B cell (primary cell): ENCODE results near the gene WNT9A. TPM values are rescaled to one million over a fixed set of nuclear protein-coding genes. Genes with fewer than 3 reads are reported as not detected.
"Not testable (repeated sequence)": the region's sequence is repeated elsewhere in the genome, so short reads cannot be mapped to it uniquely, and the experiment has no call there.

Experiments used
- ATAC-seq: fragments of 200-7000 bp; cut with Tn5 transposase; one replicate; pipeline ENCODE4 v1.10.0; 2021; ENCODE audit warnings: low read depth, mild to moderate bottlenecking, moderate number of reproducible peaks, moderate library complexity
- CTCF ChIA-PET: fragments of 350-600 bp; sonication (Branson Sonifier 250); formaldehyde crosslinking; loops from one replicate; lab custom pipeline; 2021; ENCODE audit warnings: antibody characterized with exemption, inconsistent platforms; lab: Charles Lee
- POLR2A ChIA-PET: fragments of 350-600 bp; sonication (Branson Sonifier 250); formaldehyde crosslinking; loops from one replicate; lab custom pipeline; 2021; ENCODE audit warnings: antibody characterized with exemption; lab: Charles Lee
- DNase-seq: peaks from one replicate; pipeline ENCODE4 v3.0.0; 2013
- H2AFZ ChIP-seq: 2 replicates; pipeline ENCODE4 v1.6.1; 2012; ENCODE audit warnings: mild to moderate bottlenecking, low read depth, low read length; ENCODE audit not compliant: insufficient read depth, poor library complexity, severe bottlenecking
- H3K27ac ChIP-seq, 2 donors: 1 replicate in 1 of 2; 2 replicates in 1 of 2; pipeline ENCODE4 v1.5.1; 2012 to 2013; ENCODE audit warnings: low read length in 2 of 2, mild to moderate bottlenecking in 2 of 2, moderate library complexity in 1 of 2
- H3K27me3 ChIP-seq, 4 experiments: fragments of 200-600 bp in 1 of 4; sonication (generic) in 1 of 4; replicated peaks in 1 of 4; 1 replicate in 2 of 4; 2 replicates in 2 of 4; pipeline versions ENCODE4 v1.6.1 to v1.7.0; 2013 to 2016; ENCODE audit warnings: low read length in 3 of 4, mild to moderate bottlenecking in 2 of 4, mixed read lengths in 1 of 4, moderate library complexity in 1 of 4; ENCODE audit not compliant: insufficient read depth in 4 of 4, control insufficient read depth in 3 of 4; ENCODE audit errors: control extremely low read depth in 1 of 4
- H3K36me3 ChIP-seq, 2 experiments: replicated peaks in 1 of 2; 1 replicate in 1 of 2; 2 replicates in 1 of 2; pipeline versions ENCODE4 v1.6.1 to v1.7.1; 2013; ENCODE audit warnings: low read length in 1 of 2; ENCODE audit not compliant: insufficient read depth in 2 of 2, control insufficient read depth in 1 of 2; ENCODE audit errors: control extremely low read depth in 1 of 2, extremely low read depth in 1 of 2
- H3K4me1 ChIP-seq, 2 donors: fragments of 200-600 bp in 1 of 2; sonication (generic) in 1 of 2; 1 replicate in 1 of 2; 2 replicates in 1 of 2; pipeline versions ENCODE4 v1.5.1 to v1.6.1; 2013 to 2017; ENCODE audit warnings: low read length in 2 of 2; ENCODE audit not compliant: control insufficient read depth in 2 of 2, insufficient read depth in 2 of 2
- H3K4me2 ChIP-seq: replicated peaks from 2 replicates; pipeline ENCODE3; 2012; ENCODE audit warnings: mild to moderate bottlenecking, low read depth, low read length; ENCODE audit not compliant: poor library complexity, severe bottlenecking
- H3K4me3 ChIP-seq, 5 experiments: fragments of 200-600 bp in 1 of 5; sonication (generic) in 1 of 5; 1 replicate in 3 of 5; 2 replicates in 2 of 5; pipeline versions ENCODE4 v1.5.1 to v1.7.0; 2011 to 2016; ENCODE audit warnings: low read length in 4 of 5, mild to moderate bottlenecking in 4 of 5, low read depth in 2 of 5, control low read depth in 1 of 5, moderate library complexity in 1 of 5; ENCODE audit not compliant: insufficient read depth in 1 of 5; ENCODE audit errors: control extremely low read depth in 1 of 5, extremely low read depth in 1 of 5
- H3K79me2 ChIP-seq: fragments of 200-600 bp; sonication (generic); one replicate; pipeline ENCODE4 v1.6.0; 2016; ENCODE audit warnings: low read length; ENCODE audit not compliant: control insufficient read depth, insufficient read depth
- H3K9ac ChIP-seq: fragments of 200-600 bp; sonication (generic); 2 replicates; pipeline ENCODE4 v1.6.1; 2017; ENCODE audit warnings: mild to moderate bottlenecking, low read length, moderate library complexity
- H3K9me3 ChIP-seq, 3 donors: one replicate each; pipeline versions ENCODE4 v1.6.1 to v1.7.1; 2013; ENCODE audit warnings: low read length in 2 of 3; ENCODE audit not compliant: control insufficient read depth in 2 of 3, insufficient read depth in 1 of 3; ENCODE audit errors: control extremely low read depth in 1 of 3
- H4K20me1 ChIP-seq: 2 replicates; pipeline ENCODE4 v1.6.0; 2012; ENCODE audit warnings: mild to moderate bottlenecking, low read length; ENCODE audit not compliant: insufficient read depth, control insufficient read depth, poor library complexity, severe bottlenecking
- H3K27ac Mint-ChIP-seq: one replicate; pipeline ENCODE4 v1.8.0; 2021; ENCODE audit warnings: mixed read lengths
- H3K27me3 Mint-ChIP-seq: one replicate; pipeline ENCODE4 v1.8.0; 2021; ENCODE audit warnings: mixed read lengths
- H3K4me1 Mint-ChIP-seq: one replicate; pipeline ENCODE4 v1.8.0; 2021; ENCODE audit warnings: mixed read lengths
- H3K4me3 Mint-ChIP-seq: one replicate; pipeline ENCODE4 v1.8.0; 2021; ENCODE audit warnings: mixed read lengths
- H3K9me3 Mint-ChIP-seq: one replicate; pipeline ENCODE4 v1.8.0; 2022; ENCODE audit warnings: mixed read lengths; ENCODE audit not compliant: insufficient read depth
- EZH2 ChIP-seq: IDR thresholded peaks from 2 replicates; pipeline ENCODE4 v1.6.1; 2012; ENCODE audit warnings: borderline replicate concordance, low read depth, mild to moderate bottlenecking, moderate library complexity, low read length; ENCODE audit not compliant: insufficient read depth, poor library complexity, severe bottlenecking
- WGBS: methylation state at CpG from one replicate; pipeline ENCODE4 v1.1.5; 2013; ENCODE audit warnings: missing lambda C conversion rate; ENCODE audit not compliant: insufficient coverage; 5-methylcytosine and 5-hydroxymethylcytosine counted together
- intact Hi-C: fragments of 100-400 bp; cut with micrococcal nuclease; formaldehyde crosslinking; loops from one replicate; pipeline ENCODE4 v1.10.0; 2022
- polyA plus RNA-seq: library from polyadenylated mRNA; depleted of rRNA; stranded (reverse); fragments of >200 nt; gene quantifications from 2 replicates; pipeline ENCODE4 v1.2.3, GENCODE V29; 2012
- total RNA-seq, 2 donors: library from RNA; stranded (reverse); fragments of 120-200 nt in 1 of 2; gene quantifications; 1 replicate in 1 of 2; 2 replicates in 1 of 2; pipeline versions ENCODE4 v1.2.3 to v1.2.4, GENCODE V29; 2013 to 2022
- TF ChIP-seq, protein P1 (sequence below): fragments of 200-600 bp; IDR thresholded peaks from one replicate; pipeline ENCODE4 v1.8.0; 2022; ENCODE audit warnings: antibody characterized with exemption, mild to moderate bottlenecking

WNT9A gene
- total and polyA plus RNA-seq, 2 donors (not counting 1 experiment from before 2014, with no cell fraction given): 0.04 TPM; not detected in 1

DNA sequence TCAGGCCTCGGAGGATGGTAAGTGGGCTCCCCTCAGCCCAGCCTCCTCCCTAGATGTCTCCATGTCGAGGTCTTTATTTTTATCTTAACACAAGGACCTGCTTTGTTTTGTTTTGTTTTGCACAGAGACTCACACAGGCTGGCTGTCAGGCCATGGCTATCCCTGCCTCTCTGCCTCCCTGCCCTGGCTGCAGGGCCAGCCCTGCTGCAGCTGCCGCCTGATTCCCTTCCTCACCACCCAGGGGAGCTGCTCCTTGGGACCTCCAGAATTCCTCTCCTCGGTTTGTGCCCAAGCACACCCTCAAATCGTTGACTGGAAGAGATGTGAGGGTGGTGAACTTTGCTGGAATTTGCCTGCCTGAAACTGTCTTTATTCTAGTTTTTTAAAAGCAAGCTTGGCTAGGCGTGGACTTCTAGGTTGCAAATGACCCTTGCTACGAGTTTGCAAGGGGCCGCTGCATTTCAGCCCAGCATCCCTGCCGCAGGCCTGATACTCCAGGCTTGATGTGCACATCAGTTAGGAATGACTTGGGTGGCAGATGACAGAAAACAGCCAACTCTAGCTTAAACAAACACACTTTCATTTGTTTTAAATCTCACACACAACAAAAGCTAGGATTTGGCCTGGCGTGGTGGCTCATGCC lies 37.1 kb downstream of the WNT9A start:
- Histone ChIP-seq H3K36me3 (no peaks in the 10 kb centered on the region), H2AFZ (no peak overlapping the region), H3K4me2 (no peak overlapping the region), H4K20me1 (no peaks in the 10 kb centered on the region), H3K9ac (no peak overlapping the region), H3K4me3 (no peak overlapping the region), H3K79me2 (no peaks in the 10 kb centered on the region), H3K4me1 (no peaks in the 10 kb centered on the region), H3K27me3 (peaks cover 0 to 2% (median 0%) of the 10 kb centered on the region in 4 experiments), H3K9me3 (peaks cover 0 to 5% (median 0%) of the 10 kb centered on the region in 3 donors), H3K27ac (no peak overlapping the region)
- WGBS: 84% methylated on average over 7 of the region's 10 CpGs
- TF ChIP-seq EZH2: no peak
- TF ChIP-seq, protein P1, sequence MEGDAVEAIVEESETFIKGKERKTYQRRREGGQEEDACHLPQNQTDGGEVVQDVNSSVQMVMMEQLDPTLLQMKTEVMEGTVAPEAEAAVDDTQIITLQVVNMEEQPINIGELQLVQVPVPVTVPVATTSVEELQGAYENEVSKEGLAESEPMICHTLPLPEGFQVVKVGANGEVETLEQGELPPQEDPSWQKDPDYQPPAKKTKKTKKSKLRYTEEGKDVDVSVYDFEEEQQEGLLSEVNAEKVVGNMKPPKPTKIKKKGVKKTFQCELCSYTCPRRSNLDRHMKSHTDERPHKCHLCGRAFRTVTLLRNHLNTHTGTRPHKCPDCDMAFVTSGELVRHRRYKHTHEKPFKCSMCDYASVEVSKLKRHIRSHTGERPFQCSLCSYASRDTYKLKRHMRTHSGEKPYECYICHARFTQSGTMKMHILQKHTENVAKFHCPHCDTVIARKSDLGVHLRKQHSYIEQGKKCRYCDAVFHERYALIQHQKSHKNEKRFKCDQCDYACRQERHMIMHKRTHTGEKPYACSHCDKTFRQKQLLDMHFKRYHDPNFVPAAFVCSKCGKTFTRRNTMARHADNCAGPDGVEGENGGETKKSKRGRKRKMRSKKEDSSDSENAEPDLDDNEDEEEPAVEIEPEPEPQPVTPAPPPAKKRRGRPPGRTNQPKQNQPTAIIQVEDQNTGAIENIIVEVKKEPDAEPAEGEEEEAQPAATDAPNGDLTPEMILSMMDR: no peak
- no peaks in the 10 kb centered on the region for H3K9me3 Mint-ChIP-seq
- H3K4me3 Mint-ChIP-seq: no peak overlapping the region
- H3K27ac Mint-ChIP-seq: no peak overlapping the region
- DNase-seq: no peak
- peaks cover 15% of the 10 kb centered on the region for H3K27me3 Mint-ChIP-seq
- ATAC-seq: no peak
- ChIA-PET POLR2A (no interaction called here), CTCF (no interaction called here)
- H3K4me1 Mint-ChIP-seq: no peaks in the 10 kb centered on the region
- intact Hi-C loops: no loop called here

DNA sequence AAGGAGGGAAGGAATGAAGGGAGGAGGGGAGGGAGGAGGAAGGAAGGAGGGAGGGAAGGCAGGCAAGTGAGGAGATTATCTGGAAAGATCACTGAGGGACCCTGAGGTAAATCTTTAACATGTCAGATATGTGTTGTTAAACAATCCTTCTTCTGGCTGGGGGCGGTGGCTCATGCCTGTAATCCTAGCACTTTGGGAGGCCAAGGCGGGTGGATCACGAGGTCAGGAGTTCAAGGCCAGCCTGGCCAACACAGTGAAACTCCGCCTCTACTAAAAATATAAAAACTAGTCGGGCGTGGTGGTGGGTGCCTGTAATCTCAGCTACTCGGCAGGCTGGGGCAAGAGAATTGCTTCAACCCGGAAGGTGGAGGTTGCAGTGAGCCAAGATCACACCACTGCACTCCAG lies 37.8 kb downstream of the WNT9A start:
- POLR2A ChIA-PET: interaction anchor here (0.6 kb wide), 1 partner anchor 134 kb away, joined by 3 read pairs; no protein-coding TSS in a partner anchor
- ATAC-seq, H3K36me3 ChIP-seq, H3K79me2 ChIP-seq, H3K9me3 ChIP-seq, DNase-seq, H3K9me3 Mint-ChIP-seq, H3K27ac Mint-ChIP-seq, H3K27me3 ChIP-seq, H3K9ac ChIP-seq, intact Hi-C loops, H3K4me3 ChIP-seq, CTCF ChIA-PET, H2AFZ ChIP-seq, H4K20me1 ChIP-seq, H3K4me2 ChIP-seq, H3K27ac ChIP-seq, H3K4me1 ChIP-seq, H3K4me1 Mint-ChIP-seq, H3K4me3 Mint-ChIP-seq: not testable (repeated sequence)
- peaks cover 15% of the 10 kb centered on the region for H3K27me3 Mint-ChIP-seq
- 80% methylated on average over 8 of the region's 8 CpGs for WGBS
